ENCODE measurements around the gene TACC2. TPM values are rescaled to one million over a fixed set of nuclear protein-coding genes. Genes with fewer than 3 reads are reported as not detected.

TACC2 gene
- total and polyA plus RNA-seq, 2 experiments from 2014 or later, result 30.8 to 35.9 TPM

DNA sequence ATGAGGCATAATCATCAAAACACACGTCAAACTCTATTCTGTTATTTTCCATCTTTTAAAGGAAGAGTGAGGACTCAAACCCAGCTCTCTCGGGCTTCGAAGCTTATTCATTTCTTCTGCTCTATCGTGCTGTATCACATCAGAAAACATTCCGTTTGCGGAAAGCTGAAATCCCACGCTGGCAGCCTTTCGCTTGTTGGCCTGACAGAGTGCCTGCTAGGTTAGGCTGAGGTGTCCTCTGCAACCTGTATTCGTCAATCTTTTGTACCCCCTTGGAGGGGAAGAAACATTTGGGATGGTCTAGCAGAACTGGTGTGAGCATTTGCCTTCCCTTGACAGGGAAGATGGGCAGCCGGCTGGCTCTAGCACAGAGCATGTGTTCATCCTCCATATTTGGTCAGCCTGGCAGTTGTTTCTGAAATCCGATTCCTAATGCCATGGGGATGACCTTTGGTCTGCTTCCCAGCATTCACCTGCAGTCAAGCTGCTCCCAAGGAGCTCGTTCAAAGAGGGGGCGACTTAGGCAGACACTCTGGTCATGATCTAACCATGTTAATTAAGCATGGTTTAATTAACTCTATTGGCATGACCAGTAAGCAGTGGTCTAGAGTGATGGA is 55.2 kb downstream of the TACC2 start (continued):
- TF ChIP-seq, protein P1, sequence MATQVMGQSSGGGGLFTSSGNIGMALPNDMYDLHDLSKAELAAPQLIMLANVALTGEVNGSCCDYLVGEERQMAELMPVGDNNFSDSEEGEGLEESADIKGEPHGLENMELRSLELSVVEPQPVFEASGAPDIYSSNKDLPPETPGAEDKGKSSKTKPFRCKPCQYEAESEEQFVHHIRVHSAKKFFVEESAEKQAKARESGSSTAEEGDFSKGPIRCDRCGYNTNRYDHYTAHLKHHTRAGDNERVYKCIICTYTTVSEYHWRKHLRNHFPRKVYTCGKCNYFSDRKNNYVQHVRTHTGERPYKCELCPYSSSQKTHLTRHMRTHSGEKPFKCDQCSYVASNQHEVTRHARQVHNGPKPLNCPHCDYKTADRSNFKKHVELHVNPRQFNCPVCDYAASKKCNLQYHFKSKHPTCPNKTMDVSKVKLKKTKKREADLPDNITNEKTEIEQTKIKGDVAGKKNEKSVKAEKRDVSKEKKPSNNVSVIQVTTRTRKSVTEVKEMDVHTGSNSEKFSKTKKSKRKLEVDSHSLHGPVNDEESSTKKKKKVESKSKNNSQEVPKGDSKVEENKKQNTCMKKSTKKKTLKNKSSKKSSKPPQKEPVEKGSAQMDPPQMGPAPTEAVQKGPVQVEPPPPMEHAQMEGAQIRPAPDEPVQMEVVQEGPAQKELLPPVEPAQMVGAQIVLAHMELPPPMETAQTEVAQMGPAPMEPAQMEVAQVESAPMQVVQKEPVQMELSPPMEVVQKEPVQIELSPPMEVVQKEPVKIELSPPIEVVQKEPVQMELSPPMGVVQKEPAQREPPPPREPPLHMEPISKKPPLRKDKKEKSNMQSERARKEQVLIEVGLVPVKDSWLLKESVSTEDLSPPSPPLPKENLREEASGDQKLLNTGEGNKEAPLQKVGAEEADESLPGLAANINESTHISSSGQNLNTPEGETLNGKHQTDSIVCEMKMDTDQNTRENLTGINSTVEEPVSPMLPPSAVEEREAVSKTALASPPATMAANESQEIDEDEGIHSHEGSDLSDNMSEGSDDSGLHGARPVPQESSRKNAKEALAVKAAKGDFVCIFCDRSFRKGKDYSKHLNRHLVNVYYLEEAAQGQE (IDR thresholded peaks at IDR 0.05; ENCODE audit: unreplicated experiment), result no peak
- no peak for TF ChIP-seq ZNF331 (CRISPR knock-in tag; IDR thresholded peaks at IDR 0.05; ENCODE audit: low read depth)
- no peak for TF ChIP-seq EZH2phosphoT487 (IDR thresholded peaks at IDR 0.05; ENCODE audit: unreplicated experiment)
- TF ChIP-seq POLR2AphosphoS5 (IDR thresholded peaks at IDR 0.05; ENCODE audit: low read depth), result no peak
- TF ChIP-seq EZH2 (IDR thresholded peaks at IDR 0.05; ENCODE audit: low read depth, unreplicated experiment), result no peak
- no peak for TF ChIP-seq CTCF (conservative IDR thresholded peaks at IDR 0.05; ENCODE audit: low read depth in 2 of 2)

- peak overlapping the region; percentile 56 for H3K4me3 Mint-ChIP-seq
- H3K4me3 ChIP-seq, result peak overlapping the region; percentile 33
- TF ChIP-seq EZH2phosphoT487 (IDR thresholded peaks at IDR 0.05; ENCODE audit: unreplicated experiment) (no peak), CREB1 (CRISPR knock-in tag; IDR thresholded peaks at IDR 0.05; ENCODE audit: low read depth) (no peak), EZH2 (IDR thresholded peaks at IDR 0.05; ENCODE audit: low read depth, unreplicated experiment) (no peak), NANOG (IDR thresholded peaks at IDR 0.05; ENCODE audit: borderline replicate concordance) (no peak), JUNB (IDR thresholded peaks at IDR 0.05; ENCODE audit: unreplicated experiment) (no peak), STAT1 (IDR thresholded peaks at IDR 0.05; ENCODE audit: unreplicated experiment) (no peak), ZNF114 (CRISPR knock-in tag; IDR thresholded peaks at IDR 0.05) (no peak), ZNF331 (CRISPR knock-in tag; IDR thresholded peaks at IDR 0.05; ENCODE audit: low read depth) (no peak), POLR2AphosphoS5 (IDR thresholded peaks at IDR 0.05; ENCODE audit: low read depth) (no peak)
- TF ChIP-seq, protein P1 (IDR thresholded peaks at IDR 0.05; ENCODE audit: unreplicated experiment), result no peak
Observed at GRCh38 chr10:122044713-122045112, 55.8 kb downstream of the TACC2 start.

More at GRCh38 chr10:122044713-122045112, 55.8 kb downstream of the TACC2 start:
- peak overlapping the region; percentile 80; the same call in 1 of the 2 replicates for H2AFZ ChIP-seq
- H3K36me3 Mint-ChIP-seq (ENCODE audit: low read depth), result no peaks in the 10 kb centered on the region
- H3K4me1 Mint-ChIP-seq, result peaks cover 31% of the 10 kb centered on the region
- peak overlapping the region; percentile 58 for H3K4me2 ChIP-seq
- no peaks in the 10 kb centered on the region for H3K9me3 Mint-ChIP-seq
- peak overlapping the region; percentile 72; the same call in 1 of the 2 replicates for H3K27ac ChIP-seq (ENCODE audit: low read depth)
- no peaks in the 10 kb centered on the region for H4K20me1 ChIP-seq (replicated peaks; ENCODE audit: insufficient read depth)
- H3K27me3 ChIP-seq (ENCODE audit: insufficient read depth), result no peaks in the 10 kb centered on the region
- peak; percentile 67 for ATAC-seq
- peaks cover 2% of the 10 kb centered on the region for H3K27me3 Mint-ChIP-seq (ENCODE audit: insufficient read depth, low read depth, poor library complexity)
- no peaks in the 10 kb centered on the region; the same call in 1 of the 2 replicates for H3F3A ChIP-seq (replicated peaks; ENCODE audit: low read depth)
- H3K4me1 ChIP-seq (ENCODE audit: insufficient read depth), result peaks cover 19% of the 10 kb centered on the region
- H3K36me3 ChIP-seq (ENCODE audit: insufficient read depth), result no peaks in the 10 kb centered on the region
- no peaks in the 10 kb centered on the region for H3K79me2 ChIP-seq (replicated peaks; ENCODE audit: insufficient read depth)
- no peaks in the 10 kb centered on the region for H3K9me2 ChIP-seq (ENCODE audit: insufficient read depth)
- DNase-seq (ENCODE audit: low spot score), result peak; percentile 50
- H3K27ac Mint-ChIP-seq, result peak overlapping the region; percentile 86; the same call in 1 of the 2 replicates
